RWPE1 (cell line): ENCODE measurements around the gene HTR1D.

Experiments
- CTCF ChIA-PET: fragments of 350-600 bp; sonication (Branson Sonifier 250); formaldehyde crosslinking; extraction: SDS; loops from one replicate; lab custom pipeline; 2021; lab: Yijun Ruan, JAX
- POLR2A ChIA-PET: fragments of 400-600 bp; formaldehyde crosslinking; extraction: SDS; loops from one replicate; lab custom pipeline; 2020; ENCODE audit warnings: antibody characterized with exemption; ENCODE audit not compliant: low non-redundant PET; lab: Yijun Ruan, JAX
- DNase-seq: peaks from one replicate; pipeline ENCODE4 v3.0.0; 2012; ENCODE audit warnings: low spot score
- H3K27ac ChIP-seq: fragments of 450-650 bp; 2 replicates; pipeline ENCODE4 v1.5.1; 2017
- TF ChIP-seq, protein P1 (sequence below): fragments of 450-650 bp; conservative IDR thresholded peaks from 2 replicates; pipeline ENCODE4 v1.5.1; 2017; ENCODE audit warnings: low read depth, mild to moderate bottlenecking

Gene HTR1D

GRCh38 chr1:23221107-23221506, 3.8 kb upstream of the HTR1D start:
- ChIA-PET CTCF (interaction anchor here (0.7 kb wide), 2 partner anchors 8 to 24 kb away, joined by 4 read pairs; no protein-coding TSS in a partner anchor), POLR2A (interaction anchor here (0.6 kb wide), 1 partner anchor 202 kb away, joined by 3 read pairs; the partner anchor contains the start of gene KDM1A)
- TF ChIP-seq, protein P1, sequence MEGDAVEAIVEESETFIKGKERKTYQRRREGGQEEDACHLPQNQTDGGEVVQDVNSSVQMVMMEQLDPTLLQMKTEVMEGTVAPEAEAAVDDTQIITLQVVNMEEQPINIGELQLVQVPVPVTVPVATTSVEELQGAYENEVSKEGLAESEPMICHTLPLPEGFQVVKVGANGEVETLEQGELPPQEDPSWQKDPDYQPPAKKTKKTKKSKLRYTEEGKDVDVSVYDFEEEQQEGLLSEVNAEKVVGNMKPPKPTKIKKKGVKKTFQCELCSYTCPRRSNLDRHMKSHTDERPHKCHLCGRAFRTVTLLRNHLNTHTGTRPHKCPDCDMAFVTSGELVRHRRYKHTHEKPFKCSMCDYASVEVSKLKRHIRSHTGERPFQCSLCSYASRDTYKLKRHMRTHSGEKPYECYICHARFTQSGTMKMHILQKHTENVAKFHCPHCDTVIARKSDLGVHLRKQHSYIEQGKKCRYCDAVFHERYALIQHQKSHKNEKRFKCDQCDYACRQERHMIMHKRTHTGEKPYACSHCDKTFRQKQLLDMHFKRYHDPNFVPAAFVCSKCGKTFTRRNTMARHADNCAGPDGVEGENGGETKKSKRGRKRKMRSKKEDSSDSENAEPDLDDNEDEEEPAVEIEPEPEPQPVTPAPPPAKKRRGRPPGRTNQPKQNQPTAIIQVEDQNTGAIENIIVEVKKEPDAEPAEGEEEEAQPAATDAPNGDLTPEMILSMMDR, result no peak
- no peak overlapping the region for H3K27ac ChIP-seq
- DNase-seq, result no peak

DNA sequence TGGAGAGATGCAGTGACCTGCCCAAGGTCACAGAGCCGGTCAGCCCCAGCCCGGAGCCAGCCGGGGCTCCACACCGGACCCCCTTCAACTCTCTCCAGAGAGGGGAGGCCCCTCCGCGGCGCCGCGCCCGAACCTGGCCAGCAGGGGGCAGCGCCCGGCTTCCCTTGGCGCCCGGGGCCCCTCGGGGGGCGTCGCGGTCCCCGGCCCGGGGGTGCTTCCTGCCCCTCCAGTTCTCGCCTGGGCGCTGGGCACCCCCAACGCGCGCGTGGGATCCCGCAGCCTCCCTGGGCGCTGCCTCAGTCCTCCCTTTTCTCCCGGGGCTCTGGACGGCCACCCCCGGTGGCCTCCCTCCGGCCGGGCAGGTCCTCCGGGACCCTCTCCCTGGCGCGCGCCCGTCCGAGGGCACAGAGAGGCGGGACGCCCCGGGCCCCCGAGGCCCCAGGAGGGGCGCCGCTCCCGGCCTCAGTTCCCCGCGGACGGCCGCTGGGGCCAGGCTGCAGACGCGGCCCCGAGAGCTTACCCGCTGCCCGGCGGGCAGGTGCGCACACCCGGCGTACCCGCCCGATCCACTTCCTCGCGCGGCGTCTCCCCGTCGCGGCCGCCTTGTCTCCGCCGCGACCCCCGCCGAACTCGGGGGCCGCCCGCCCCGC, 406 bp downstream of the HTR1D start:
- POLR2A ChIA-PET, result interaction anchor here (0.6 to 0.7 kb wide), 2 partner anchors 27 to 116 kb away, joined by 3 read pairs; no protein-coding TSS in a partner anchor
- DNase-seq, result no peak
- CTCF ChIA-PET, result interaction anchor here (0.6 to 0.8 kb wide), 5 partner anchors 10 to 121 kb away, joined by 3 to 4 read pairs (median 3); no protein-coding TSS in a partner anchor
- H3K27ac ChIP-seq, result no peak overlapping the region
- TF ChIP-seq, protein P1, result peak; percentile 82

- H3K27ac ChIP-seq, result no peak overlapping the region
- CTCF ChIA-PET, result interaction anchor here (0.6 to 1.2 kb wide), 4 partner anchors 12 to 484 kb away, joined by 3 to 8 read pairs (median 3); no protein-coding TSS in a partner anchor
- DNase-seq, result no peak
- TF ChIP-seq, protein P1, result no peak
- POLR2A ChIA-PET, result no interaction called here
Observed at GRCh38 chr1:23215751-23216449, 1.4 kb downstream of the HTR1D start.

DNA sequence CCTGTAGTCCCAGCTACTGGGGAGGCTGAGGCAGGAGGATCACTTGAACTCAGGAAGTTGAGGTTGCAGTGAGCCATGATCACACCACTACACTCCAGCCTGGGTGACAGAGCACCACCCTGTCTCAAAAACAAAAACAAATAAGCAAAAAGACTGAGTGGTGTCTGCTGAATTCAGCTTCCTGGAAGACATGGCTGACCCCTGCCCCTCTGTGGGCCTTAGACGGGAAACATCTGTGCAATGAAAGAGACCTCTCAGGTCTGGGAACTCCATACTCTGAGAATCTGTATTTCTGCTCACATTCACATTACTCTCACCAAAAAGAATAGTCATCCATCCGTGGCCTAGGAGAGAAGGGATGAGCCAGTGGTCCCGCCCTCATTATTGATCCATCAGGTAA, 2.0 kb downstream of the HTR1D start:
- TF ChIP-seq, protein P1, result no peak
- ChIA-PET POLR2A (no interaction called here), CTCF (interaction anchor here (1.2 kb wide), 1 partner anchor 12 kb away, joined by 8 read pairs; no protein-coding TSS in a partner anchor)
- H3K27ac ChIP-seq, result no peak overlapping the region
- no peak for DNase-seq

DNA sequence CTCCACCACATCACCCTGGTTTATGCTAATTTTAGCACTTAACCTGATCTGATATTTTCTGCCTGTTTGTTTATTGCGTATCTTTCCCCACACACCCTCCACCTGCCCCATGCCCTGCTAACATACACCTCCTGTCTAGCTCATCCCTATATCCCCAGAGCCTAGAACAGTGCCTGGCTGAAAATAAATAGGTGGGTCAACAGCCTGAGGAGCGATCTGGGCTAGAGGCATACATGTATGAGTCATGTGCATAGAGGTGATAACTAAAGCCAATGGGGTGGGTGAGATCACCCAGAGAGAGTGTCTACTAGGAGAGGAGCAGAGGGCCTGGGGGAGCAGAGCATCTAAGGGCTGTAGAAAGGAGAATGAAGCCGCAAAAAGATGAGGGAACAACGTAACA, 2.7 kb downstream of the HTR1D start:
- POLR2A ChIA-PET, result no interaction called here
- no peak overlapping the region for H3K27ac ChIP-seq
- TF ChIP-seq, protein P1, result no peak
- CTCF ChIA-PET, result no interaction called here
- DNase-seq, result no peak

DNA sequence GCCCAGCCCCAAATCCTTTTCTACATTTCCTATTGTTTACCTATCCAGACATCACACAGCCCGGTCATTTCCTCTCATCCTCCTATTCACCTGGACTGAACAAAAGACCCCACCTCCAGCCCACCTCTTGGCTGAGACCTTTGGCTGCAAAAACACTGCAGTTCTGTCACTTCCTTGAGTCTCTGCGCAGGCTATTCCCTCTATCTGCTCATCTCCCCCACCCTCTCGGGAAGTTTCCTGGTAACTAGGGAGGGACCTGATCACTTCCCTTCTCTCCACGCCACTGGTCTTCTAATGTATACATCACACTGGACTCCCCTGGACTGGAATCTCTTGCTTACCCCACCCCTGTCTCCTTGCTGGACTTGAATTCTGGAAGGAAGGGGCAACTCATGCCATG, 5.3 kb downstream of the HTR1D start:
- ChIA-PET CTCF (no interaction called here), POLR2A (no interaction called here)
- TF ChIP-seq, protein P1, result no peak
- no peak overlapping the region for H3K27ac ChIP-seq
- no peak for DNase-seq
